Activated naive CD8-positive, alpha-beta T cell treated with anti-CD3 and anti-CD28 coated beads for 36 hours (primary cell): ENCODE measurements around the gene SND1. TPM values are rescaled to one million over a fixed set of nuclear protein-coding genes. Genes with fewer than 3 reads are reported as not detected.
A peak's percentile ranks its signal among the peaks of the same experiment; 100 is the strongest.

Experiments used
- DNase-seq: peaks from one replicate; pipeline ENCODE4 v3.0.0; 2021
- H3K27ac Mint-ChIP-seq: one replicate; pipeline ENCODE4 v1.8.0; 2022; ENCODE audit warnings: mild to moderate bottlenecking, moderate library complexity, mixed read lengths
- H3K27me3 Mint-ChIP-seq: one replicate; pipeline ENCODE4 v1.8.0; 2022; ENCODE audit warnings: mild to moderate bottlenecking, mixed read lengths
- H3K36me3 Mint-ChIP-seq: one replicate; pipeline ENCODE4 v1.8.0; 2021; ENCODE audit warnings: mild to moderate bottlenecking, mixed read lengths
- H3K4me1 Mint-ChIP-seq: one replicate; pipeline ENCODE4 v1.8.0; 2021; ENCODE audit warnings: mixed read lengths
- H3K4me3 Mint-ChIP-seq: one replicate; pipeline ENCODE4 v1.8.0; 2022; ENCODE audit warnings: mild to moderate bottlenecking, moderate library complexity, mixed read lengths
- H3K9me3 Mint-ChIP-seq: one replicate; pipeline ENCODE4 v1.8.0; 2022; ENCODE audit warnings: mixed read lengths
- total RNA-seq, 2 experiments: library from RNA; stranded (reverse); gene quantifications; one replicate each; pipeline ENCODE4 v1.2.3, GENCODE V29; 2021

SND1 gene
- total RNA-seq, 2 experiments from 2014 or later = 192 to 201 TPM

DNA sequence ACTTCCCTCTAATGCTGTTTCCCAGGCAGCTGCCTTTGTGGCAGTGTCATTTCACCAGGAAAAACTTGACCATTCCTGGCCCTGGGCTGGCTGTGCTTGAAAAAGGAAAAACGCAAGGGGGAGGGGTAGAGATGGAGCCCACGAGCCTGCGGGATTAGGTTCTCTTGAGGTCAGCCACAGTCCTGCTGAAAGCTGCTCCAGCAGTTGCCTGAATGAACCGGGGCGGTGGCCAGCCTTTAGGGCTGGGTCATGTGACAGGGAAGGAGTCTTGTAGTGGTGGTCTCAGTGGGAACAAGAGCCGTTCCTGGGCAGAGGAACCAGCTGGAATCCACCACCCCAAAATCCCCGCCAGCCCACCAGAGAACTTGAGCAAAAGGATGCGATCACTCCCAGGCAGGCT is 430.4 kb downstream of the SND1 start:
- Mint-ChIP-seq H3K36me3 (peaks cover 18% of the 10 kb centered on the region), H3K27ac (no peak overlapping the region), H3K4me3 (no peak overlapping the region), H3K9me3 (no peaks in the 10 kb centered on the region), H3K27me3 (no peaks in the 10 kb centered on the region), H3K4me1 (no peaks in the 10 kb centered on the region)
- no peak for DNase-seq

DNA sequence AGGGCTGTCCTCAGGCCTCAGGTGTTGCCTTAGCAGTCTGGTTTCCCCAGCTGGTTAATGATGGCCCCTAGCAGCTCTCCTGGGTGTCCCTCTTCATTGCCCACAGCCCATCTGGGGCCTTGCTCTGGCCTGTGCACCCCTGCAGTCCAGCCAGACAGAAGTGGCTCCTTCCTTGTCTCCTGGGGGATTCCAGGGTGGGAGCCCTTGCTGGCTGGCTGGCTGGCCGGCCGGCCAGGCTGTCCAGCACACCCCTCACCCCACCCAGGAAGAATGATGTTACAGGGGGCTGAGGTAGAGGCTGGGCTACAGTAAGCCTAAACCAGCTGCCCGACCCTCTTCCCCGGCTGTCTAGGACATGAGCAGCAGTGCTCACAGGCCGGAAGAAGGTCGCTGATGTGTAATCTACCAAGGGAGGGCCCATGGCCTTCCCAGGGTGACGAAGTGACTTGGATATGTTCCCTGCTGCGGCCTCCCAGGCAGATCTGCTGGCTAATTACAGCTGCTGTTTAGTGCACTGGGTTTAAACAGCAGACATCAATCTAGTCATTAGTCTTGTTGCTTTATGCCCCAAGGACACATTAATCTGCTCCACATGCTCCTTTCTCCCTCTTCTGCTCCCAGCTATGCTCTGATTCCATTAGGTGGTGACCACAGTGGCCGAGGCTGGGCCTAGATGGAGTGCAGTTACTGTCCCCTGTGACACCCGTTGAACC is 433.1 kb downstream of the SND1 start:
- no peak overlapping the region for H3K4me3 Mint-ChIP-seq
- H3K36me3 Mint-ChIP-seq = peaks cover 16% of the 10 kb centered on the region
- H3K27ac Mint-ChIP-seq = no peak overlapping the region
- H3K9me3 Mint-ChIP-seq = no peaks in the 10 kb centered on the region
- no peak for DNase-seq
- H3K27me3 Mint-ChIP-seq = no peaks in the 10 kb centered on the region
- H3K4me1 Mint-ChIP-seq = no peaks in the 10 kb centered on the region

DNA sequence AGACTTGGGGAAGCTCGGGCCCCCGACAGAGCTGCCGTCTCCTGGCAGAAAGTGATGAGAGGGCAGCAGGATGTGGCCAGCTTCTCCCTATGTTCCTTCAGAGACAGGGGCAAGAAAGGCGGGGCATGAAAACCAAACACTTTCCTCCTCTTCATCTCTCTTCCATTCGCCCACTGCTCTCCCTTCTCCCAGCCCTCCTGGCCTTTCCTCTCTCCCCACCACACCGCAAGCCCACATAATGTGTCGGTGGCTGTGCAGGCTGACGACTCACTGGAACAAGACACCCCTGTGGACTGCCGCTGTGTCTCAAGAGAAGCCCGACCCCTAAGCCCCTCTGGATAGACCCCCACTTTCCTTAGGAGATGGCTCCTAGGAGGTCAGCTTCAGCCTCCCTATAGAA is 438.5 kb downstream of the SND1 start:
- Mint-ChIP-seq H3K27ac (no peak overlapping the region), H3K4me1 (peaks cover 4% of the 10 kb centered on the region), H3K27me3 (no peaks in the 10 kb centered on the region), H3K9me3 (no peaks in the 10 kb centered on the region), H3K36me3 (peaks cover 22% of the 10 kb centered on the region), H3K4me3 (no peak overlapping the region)
- DNase-seq = no peak

DNA sequence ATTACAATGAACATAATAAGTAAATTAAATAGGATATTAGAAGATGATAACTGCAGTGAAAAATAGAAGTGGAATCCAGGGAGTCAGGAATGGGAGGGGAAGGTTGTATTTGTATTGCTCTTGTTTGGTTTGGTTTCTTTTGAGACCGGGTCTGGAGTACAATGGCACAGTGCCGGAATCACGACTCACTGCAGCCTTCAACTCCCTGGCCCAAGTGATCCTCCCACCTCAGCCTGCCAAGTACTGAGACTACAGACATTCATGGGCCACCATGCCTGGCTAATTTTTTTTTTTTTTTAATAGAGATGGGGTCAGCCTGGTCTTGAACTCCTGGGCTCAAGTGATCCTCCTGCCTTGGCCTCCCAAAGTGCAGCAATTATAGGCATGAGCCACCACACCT is 439.1 kb downstream of the SND1 start:
- Mint-ChIP-seq H3K4me1 (peaks cover 4% of the 10 kb centered on the region), H3K27me3 (no peaks in the 10 kb centered on the region), H3K36me3 (peaks cover 24% of the 10 kb centered on the region), H3K9me3 (no peaks in the 10 kb centered on the region), H3K27ac (no peak overlapping the region), H3K4me3 (no peak overlapping the region)
- no peak for DNase-seq

DNA sequence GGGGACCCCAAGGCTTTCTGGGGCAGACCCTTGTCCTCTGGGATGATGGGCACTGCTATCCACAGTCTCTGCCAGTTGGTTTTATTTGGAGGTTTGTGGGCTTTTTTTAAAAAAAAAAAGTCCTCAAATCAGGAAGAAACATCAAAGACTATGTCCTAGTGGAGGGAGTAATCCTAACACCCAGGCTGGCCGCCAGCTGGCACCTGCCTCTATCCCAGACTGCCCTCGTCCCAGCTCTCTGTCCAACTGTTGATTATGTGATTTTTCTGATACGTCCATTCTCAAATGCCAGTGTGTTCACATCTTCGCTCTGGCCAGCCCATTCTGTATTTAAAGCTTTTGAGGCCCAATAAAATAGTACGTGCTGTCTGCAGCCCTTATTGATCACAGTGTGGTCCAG is 440.2 kb downstream of the SND1 start:
- no peak for DNase-seq
- H3K4me1 Mint-ChIP-seq = peaks cover 4% of the 10 kb centered on the region
- H3K9me3 Mint-ChIP-seq = no peaks in the 10 kb centered on the region
- H3K27ac Mint-ChIP-seq = no peak overlapping the region
- no peaks in the 10 kb centered on the region for H3K27me3 Mint-ChIP-seq
- H3K36me3 Mint-ChIP-seq = peaks cover 28% of the 10 kb centered on the region
- no peak overlapping the region for H3K4me3 Mint-ChIP-seq

DNA sequence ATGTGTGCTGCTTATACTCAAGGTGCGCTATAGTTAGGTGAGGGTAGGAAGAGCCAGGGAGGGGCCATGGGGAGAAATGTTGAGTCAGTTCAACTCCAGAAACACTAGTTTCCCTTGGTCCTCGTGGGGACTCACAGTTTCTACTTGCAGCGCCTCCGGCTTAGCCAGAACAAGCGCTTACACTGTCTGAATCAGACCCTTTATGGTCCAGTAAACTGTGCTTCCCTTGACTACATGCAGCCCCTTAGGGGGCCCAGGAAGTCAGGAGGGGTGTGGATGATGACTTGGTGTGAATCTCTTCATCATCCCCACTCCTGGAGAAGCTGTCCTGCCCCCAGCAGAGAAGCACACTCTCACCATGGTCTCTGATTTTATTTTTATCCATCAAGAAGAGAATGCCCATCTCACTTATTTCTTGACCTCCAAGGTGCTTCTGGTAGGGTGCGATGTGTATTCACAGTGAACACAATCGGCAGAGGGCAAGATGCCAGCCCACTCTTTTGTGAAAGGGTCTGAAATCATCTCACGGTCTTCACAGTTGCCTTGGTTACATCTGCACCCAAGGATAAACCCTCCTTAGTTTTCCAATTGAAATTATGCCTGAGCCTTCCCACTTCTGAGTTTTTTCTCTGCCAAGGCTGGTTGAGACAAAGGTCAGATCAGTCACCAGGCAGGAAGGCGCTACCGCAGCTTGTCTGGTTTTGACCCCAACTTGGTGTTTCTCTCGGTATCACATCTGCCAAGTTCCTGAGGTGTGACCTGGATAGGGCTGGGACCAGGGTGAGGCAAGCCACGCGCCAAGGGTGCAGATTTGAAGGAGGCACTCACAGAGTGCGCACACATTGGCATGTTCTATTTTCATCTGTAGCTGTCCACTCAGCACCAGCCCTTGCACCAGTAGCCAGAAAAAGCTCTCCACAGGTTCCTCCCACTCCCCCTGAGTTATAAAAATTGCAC is 441.9 kb downstream of the SND1 start:
- Mint-ChIP-seq H3K27ac (no peak overlapping the region), H3K27me3 (no peaks in the 10 kb centered on the region), H3K36me3 (peaks cover 33% of the 10 kb centered on the region), H3K9me3 (no peaks in the 10 kb centered on the region), H3K4me3 (no peak overlapping the region), H3K4me1 (peaks cover 4% of the 10 kb centered on the region)
- no peak for DNase-seq

DNA sequence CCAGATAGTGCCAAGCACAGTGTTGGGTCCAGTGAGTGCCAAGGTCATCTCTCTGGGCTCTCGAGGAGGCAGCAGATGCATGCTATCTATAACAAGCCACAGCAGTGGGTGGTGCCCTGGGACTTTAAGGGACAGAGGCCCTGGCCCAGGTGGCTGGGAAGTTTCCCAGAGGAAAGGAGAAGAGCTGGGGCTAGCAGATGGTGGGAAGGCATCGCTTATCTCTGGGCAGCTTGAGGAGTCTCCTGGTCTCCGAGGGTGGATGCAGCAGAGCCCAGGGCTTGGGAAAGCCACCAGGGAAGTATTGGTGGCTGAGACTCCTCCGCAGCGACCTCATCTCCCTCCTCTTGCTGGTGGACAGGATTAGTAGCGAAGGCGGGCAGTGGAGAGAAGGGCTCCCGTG is 442.7 kb downstream of the SND1 start:
- H3K36me3 Mint-ChIP-seq = peaks cover 33% of the 10 kb centered on the region
- H3K9me3 Mint-ChIP-seq = no peaks in the 10 kb centered on the region
- no peak overlapping the region for H3K27ac Mint-ChIP-seq
- H3K4me1 Mint-ChIP-seq = peaks cover 11% of the 10 kb centered on the region
- H3K27me3 Mint-ChIP-seq = no peaks in the 10 kb centered on the region
- no peak overlapping the region for H3K4me3 Mint-ChIP-seq
- DNase-seq = no peak

DNA sequence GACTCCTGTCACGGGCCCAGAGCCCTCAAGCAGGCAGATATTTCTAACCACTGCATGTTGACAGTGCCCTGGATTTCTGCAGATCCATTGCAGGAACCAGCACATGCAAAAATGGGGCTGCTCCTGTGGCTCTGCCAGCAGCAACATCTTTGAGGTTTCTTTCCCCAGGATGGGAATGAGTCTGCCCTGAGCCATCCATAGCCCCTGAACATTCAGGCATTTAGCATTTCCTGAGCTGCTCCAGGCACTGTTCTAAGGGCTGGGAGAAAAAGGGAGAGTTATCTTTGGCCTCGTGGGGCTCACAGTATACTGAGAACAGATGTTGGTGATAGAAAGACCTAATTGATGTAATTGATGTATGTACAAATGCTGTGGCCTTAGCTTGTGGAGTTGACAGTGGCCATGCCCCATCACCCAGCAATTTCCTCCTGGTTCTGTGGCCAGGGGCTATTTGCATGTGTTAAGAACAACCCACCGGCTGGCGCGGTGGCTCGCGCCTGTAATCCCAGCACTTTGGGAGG is 445.3 kb downstream of the SND1 start:
- Mint-ChIP-seq H3K9me3 (no peaks in the 10 kb centered on the region), H3K4me1 (peaks cover 20% of the 10 kb centered on the region), H3K36me3 (peaks cover 25% of the 10 kb centered on the region), H3K4me3 (no peak overlapping the region), H3K27ac (no peak overlapping the region), H3K27me3 (no peaks in the 10 kb centered on the region)
- no peak for DNase-seq

DNA sequence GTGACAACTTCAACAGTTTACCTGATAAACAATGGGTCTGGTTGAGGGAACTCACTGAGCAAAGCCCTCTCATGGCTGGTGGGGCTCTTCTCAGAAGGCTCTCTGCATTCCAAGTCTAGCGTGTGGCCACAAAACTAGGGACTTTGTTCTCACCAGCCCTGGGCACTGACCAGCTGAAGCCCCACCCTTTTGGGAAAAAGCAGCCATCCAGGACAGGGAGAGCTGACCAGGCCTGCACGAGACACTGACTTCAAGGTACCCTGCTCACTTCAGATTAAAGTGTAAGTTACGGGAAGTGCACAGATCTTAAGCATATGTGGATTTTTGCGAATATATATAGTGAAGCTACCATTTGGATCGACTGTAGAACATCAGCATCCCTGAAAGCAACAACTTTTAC is 446.6 kb downstream of the SND1 start:
- Mint-ChIP-seq H3K27ac (no peak overlapping the region), H3K36me3 (peaks cover 25% of the 10 kb centered on the region), H3K27me3 (no peaks in the 10 kb centered on the region), H3K4me3 (no peak overlapping the region), H3K4me1 (peaks cover 22% of the 10 kb centered on the region), H3K9me3 (no peaks in the 10 kb centered on the region)
- no peak for DNase-seq

DNA sequence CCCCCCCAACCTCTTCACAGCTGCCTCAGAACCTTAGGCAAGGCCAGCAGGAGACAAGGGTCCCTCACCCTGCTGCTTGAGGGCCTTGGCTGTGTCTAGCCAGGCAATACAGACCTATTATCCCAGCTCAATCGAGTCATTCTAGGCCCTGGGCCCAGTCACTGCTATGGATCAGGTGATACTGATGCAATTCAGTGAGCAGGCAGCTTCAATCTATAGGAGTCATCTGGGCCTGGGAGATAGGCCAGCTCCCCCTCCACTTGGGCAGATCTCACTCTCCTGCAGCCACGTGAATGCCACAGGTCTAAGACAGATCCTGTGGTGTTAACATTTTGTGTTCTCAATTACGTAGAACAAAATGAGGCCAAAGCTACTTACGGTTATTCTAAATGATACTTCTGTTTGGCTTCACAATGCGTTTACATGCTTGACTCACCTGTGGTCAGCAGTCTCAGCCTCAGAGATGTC is 447.2 kb downstream of the SND1 start:
- H3K36me3 Mint-ChIP-seq = peaks cover 25% of the 10 kb centered on the region
- no peak for DNase-seq
- H3K27me3 Mint-ChIP-seq = no peaks in the 10 kb centered on the region
- no peaks in the 10 kb centered on the region for H3K9me3 Mint-ChIP-seq
- H3K27ac Mint-ChIP-seq = peak overlapping the region; percentile 68
- no peak overlapping the region for H3K4me3 Mint-ChIP-seq
- H3K4me1 Mint-ChIP-seq = peaks cover 22% of the 10 kb centered on the region

DNA sequence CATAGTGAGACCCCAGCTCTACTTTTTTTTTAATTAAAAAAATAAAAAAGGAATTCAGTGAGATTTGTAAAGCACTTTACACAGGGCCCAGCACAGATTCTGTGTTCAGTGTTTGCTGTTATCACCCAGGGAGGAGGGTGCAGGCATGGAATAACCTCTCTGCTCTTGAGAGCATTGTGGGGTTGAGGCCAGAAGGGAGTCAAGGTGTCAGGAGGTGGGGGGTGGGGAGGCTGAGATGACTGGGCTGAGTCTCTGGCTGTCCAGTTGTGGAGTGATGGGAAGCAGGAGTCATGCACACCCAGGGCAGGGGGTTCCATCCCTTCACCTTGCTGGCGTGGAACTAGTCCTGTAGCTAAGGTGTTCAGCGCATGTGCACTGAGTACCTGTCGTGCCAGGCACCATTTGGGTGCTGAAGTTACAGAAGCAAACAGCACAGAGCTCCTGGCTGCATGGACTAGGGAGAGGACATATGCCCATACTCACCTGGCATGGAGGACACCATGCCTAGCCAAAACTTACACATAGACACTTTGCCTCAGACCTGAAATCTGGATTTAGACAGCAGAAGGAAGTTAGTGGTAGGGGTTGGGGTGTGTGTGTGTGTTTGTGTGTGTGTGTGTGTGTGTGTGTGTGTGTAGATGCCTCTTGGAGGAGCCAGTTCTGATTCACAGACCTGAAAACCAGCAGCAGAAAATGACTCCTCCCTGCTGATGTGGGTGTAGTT is 448.4 kb downstream of the SND1 start:
- DNase-seq = no peak
- Mint-ChIP-seq H3K36me3 (peaks cover 22% of the 10 kb centered on the region), H3K27ac (no peak overlapping the region), H3K4me1 (peaks cover 24% of the 10 kb centered on the region), H3K9me3 (no peaks in the 10 kb centered on the region), H3K27me3 (peaks cover 8% of the 10 kb centered on the region), H3K4me3 (no peak overlapping the region)

DNA sequence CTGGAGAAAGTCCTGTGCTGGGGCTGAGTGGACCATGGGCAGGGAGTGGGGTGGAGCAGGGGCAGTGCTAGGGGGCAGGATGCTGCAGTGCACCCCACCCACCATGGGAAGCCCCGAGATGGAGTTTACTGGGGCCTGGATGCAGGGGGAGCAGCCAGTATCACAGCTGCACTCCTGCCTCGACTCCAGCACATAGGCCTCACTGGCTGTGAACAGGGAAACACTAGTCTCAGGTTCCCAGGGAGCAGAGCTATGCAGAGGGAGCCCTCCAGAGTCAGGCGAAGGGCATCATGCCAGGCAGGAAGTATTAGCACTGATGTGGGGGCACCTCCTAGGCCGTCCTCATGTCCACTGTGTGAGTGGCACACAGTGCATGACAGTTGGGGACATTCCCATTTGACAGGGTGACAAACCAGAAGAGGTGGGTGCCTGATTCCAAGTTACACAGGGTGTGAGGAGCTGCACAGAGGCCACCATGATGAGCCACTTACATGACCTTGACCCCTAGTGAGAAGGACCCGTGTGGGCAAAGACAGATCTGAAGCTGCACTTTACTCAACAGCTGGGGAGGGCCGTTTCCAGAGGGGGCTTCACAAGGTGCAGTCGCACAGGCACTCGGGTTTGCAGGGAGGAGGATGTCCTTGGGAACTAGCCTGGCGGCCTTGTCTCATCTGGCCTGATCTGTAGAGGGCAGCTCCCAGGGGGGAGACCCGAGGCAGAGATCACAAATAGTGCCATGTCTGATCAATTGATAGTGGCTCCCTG is 449.1 kb downstream of the SND1 start:
- no peak overlapping the region for H3K27ac Mint-ChIP-seq
- no peak for DNase-seq
- H3K4me3 Mint-ChIP-seq = no peak overlapping the region
- peaks cover 17% of the 10 kb centered on the region for H3K36me3 Mint-ChIP-seq
- peaks cover 8% of the 10 kb centered on the region for H3K27me3 Mint-ChIP-seq
- H3K9me3 Mint-ChIP-seq = no peaks in the 10 kb centered on the region
- peaks cover 24% of the 10 kb centered on the region for H3K4me1 Mint-ChIP-seq

DNA sequence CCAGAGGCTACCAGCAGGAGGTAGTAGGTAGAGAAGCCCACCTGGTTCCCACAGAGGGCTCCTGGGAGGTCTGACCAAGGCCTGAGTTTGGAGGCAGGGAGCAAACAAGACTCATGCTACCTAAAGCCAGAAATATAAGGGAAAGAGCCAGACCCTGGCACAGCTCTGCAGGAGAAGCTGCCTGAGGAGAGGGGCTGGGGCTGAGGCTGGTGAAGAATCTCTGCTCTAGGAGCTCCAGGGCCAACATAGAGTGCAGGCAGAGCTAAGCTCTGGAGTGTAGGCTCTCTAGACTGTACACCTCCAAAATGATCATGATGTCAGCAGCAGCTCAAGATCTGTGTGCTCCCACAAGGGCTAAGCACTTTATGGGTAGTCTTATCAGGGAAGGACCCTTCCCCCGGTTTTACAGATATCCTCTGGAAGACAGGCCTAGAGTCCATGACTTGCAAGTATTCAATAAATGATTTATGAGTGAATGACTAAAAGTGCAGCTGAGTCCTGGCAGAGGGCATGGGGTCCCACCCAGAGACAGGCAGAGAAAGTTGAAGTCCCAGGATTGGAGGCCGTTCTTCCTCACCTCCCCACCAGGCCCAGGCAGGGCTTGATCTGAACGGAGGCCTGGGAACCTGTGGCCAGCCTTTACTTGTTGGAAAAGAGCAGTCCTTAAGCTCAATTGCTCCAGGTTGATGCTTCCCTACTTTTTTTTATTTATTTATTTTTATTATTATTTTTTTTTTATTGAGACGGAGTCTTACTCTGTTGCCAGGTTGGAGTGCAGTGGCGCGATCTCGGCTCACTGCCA is 450.7 kb downstream of the SND1 start:
- no peak overlapping the region for H3K4me3 Mint-ChIP-seq
- H3K27me3 Mint-ChIP-seq = peaks cover 8% of the 10 kb centered on the region
- H3K27ac Mint-ChIP-seq = no peak overlapping the region
- H3K36me3 Mint-ChIP-seq = peaks cover 5% of the 10 kb centered on the region
- no peak for DNase-seq
- H3K4me1 Mint-ChIP-seq = peaks cover 33% of the 10 kb centered on the region
- H3K9me3 Mint-ChIP-seq = no peaks in the 10 kb centered on the region
